ENCODE data around the gene JADE1. TPM values are rescaled to one million over a fixed set of nuclear protein-coding genes. Genes with fewer than 3 reads are reported as not detected.

JADE1 gene
- total and polyA plus RNA-seq, 2 of the 4 experiments (the other 2 are of a cell fraction), result 13.8 to 32.6 TPM

GRCh38 chr4:128825226-128825625 lies 15.7 kb downstream of the JADE1 start:
- H2BK5ac ChIP-seq (ENCODE audit: low read depth, low read length, poor library complexity, severe bottlenecking), result peak overlapping the region; percentile 21
- no peak overlapping the region for H3K4me2 ChIP-seq (ENCODE audit: low read depth, low read length)

More at GRCh38 chr4:128825226-128825625, 15.7 kb downstream of the JADE1 start:
- Histone ChIP-seq H4K20me1 (ENCODE audit: insufficient read depth, low read length) (peaks cover 7% of the 10 kb centered on the region; the same call in 1 of the 2 replicates), H2BK20ac (ENCODE audit: low read depth, low read length) (peak overlapping the region; percentile 8; the same call in 1 of the 2 replicates), H2BK120ac (ENCODE audit: low read depth, low read length) (peak overlapping the region; percentile 38), H3K79me1 (ENCODE audit: low read depth in 1 of 2, low read length in 2 of 2) (peaks cover 32 to 58% of the 10 kb centered on the region in 2 experiments), H3K56ac (ENCODE audit: extremely low read depth, insufficient read depth, low read length) (no peak overlapping the region), H3K9me3 (ENCODE audit: control insufficient read depth, insufficient read depth, low read length) (no peaks in the 10 kb centered on the region), H3K9me1 (ENCODE audit: insufficient read depth, low read length) (peaks cover 12% of the 10 kb centered on the region; the same call in 1 of the 2 replicates), H3K27me3 (ENCODE audit: control insufficient read depth, insufficient read depth, low read length) (no peaks in the 10 kb centered on the region), H3K23ac (ENCODE audit: low read depth, low read length) (peak overlapping the region; percentile 4; the same call in 1 of the 2 replicates), H4K91ac (ENCODE audit: insufficient read depth, low read depth, low read length) (0 out of 2 replicates have a peak overlapping the region, but pooled peaks have one; percentile 4), H2BK15ac (ENCODE audit: low read depth, low read length) (peak overlapping the region; percentile 15; the same call in 1 of the 3 replicates), H3K9ac (ENCODE audit: low read depth, low read length) (no peak overlapping the region), H4K5ac (ENCODE audit: low read depth, low read length) (peak overlapping the region; percentile 5; the same call in 1 of the 2 replicates), H3K27ac (ENCODE audit: insufficient read depth, low read length) (no peak overlapping the region), H3K4me1 (ENCODE audit: control insufficient read depth, insufficient read depth, low read length) (peaks cover 18% of the 10 kb centered on the region), H3K4ac (ENCODE audit: low read depth, low read length) (peak overlapping the region; percentile 17), H4K8ac (ENCODE audit: low read depth in 2 of 2, low read length in 2 of 2) (peak overlapping the region in 1 of 2 experiments; percentile 16; a peak in 2 of 4 replicates), H3K4me3 (ENCODE audit: insufficient read depth, low read depth, low read length) (no peak overlapping the region), H3K14ac (replicated peaks; ENCODE audit: low read depth, low read length) (peak overlapping the region; percentile 6; the same call in 1 of the 2 replicates), H3K18ac (ENCODE audit: low read depth, low read length) (peak overlapping the region; percentile 32; the same call in 1 of the 2 replicates), H2AK5ac (ENCODE audit: low read depth, low read length) (0 out of 2 replicates have a peak overlapping the region, but pooled peaks have one; percentile 22), H2AK9ac (replicated peaks; ENCODE audit: low read depth, low read length, poor library complexity) (no peak overlapping the region), H2AFZ (replicated peaks; ENCODE audit: low read length, poor library complexity) (no peak overlapping the region), H3K36me3 (ENCODE audit: control insufficient read depth, insufficient read depth, low read length) (no peaks in the 10 kb centered on the region)
- no peak for DNase-seq
- ChIA-PET POLR2A (ENCODE audit: unreplicated experiment) (no interaction called here), CTCF (interaction anchor here (0.8 kb wide), 1 partner anchor 10 kb away, joined by 3 read pairs; no protein-coding TSS in a partner anchor)
- dilution Hi-C loops (cut with HindIII; ENCODE audit: low sequenced_read_pairs, unreplicated experiment) (no loop called here), intact Hi-C loops (cut with micrococcal nuclease) (no loop called here), in situ Hi-C loops (cut with MboI; ENCODE audit: low sequenced_read_pairs) (no loop called here)
- no TSS peak for BruUV-seq (replicated peaks)
- TF ChIP-seq CEBPB (IDR thresholded peaks at IDR 0.05; ENCODE audit: low read depth, low read length) (no peak), ELK1 (IDR thresholded peaks at IDR 0.05; ENCODE audit: borderline replicate concordance, low read depth, low read length) (no peak), FOS (IDR thresholded peaks at IDR 0.05; ENCODE audit: low read depth, low read length) (no peak), RAD21 (IDR thresholded peaks at IDR 0.05; ENCODE audit: low read length) (no peak), BHLHE40 (IDR thresholded peaks at IDR 0.05; ENCODE audit: low read depth, low read length) (no peak), MAFK (IDR thresholded peaks at IDR 0.05; ENCODE audit: low read depth, low read length) (no peak), USF2 (IDR thresholded peaks at IDR 0.05; ENCODE audit: low read depth, low read length) (no peak), MAZ (IDR thresholded peaks at IDR 0.05; ENCODE audit: borderline replicate concordance, low read depth, low read length) (no peak), SMC3 (IDR thresholded peaks at IDR 0.05; ENCODE audit: low read depth, low read length) (no peak), NFE2L2 (IDR thresholded peaks at IDR 0.05; ENCODE audit: low read depth, low read length) (no peak)
- ATAC-seq (ENCODE audit: low read depth), result no peak
- 94% methylated on average over 5 of the region's 7 CpGs; no CpG with 5 or more reads in 1 of the 2 experiments for WGBS, 2 experiments (ENCODE audit: extremely low coverage in 2 of 2, insufficient read length in 1 of 2)
